ENCODE data around the gene DBH. TPM values are rescaled to one million over a fixed set of nuclear protein-coding genes. Genes with fewer than 3 reads are reported as not detected.

DBH gene
- not detected in 2 replicates for total RNA-seq (2014; rRNA removed; shearing (Covaris generic); ENCODE audit: low replicate concordance)

DNA sequence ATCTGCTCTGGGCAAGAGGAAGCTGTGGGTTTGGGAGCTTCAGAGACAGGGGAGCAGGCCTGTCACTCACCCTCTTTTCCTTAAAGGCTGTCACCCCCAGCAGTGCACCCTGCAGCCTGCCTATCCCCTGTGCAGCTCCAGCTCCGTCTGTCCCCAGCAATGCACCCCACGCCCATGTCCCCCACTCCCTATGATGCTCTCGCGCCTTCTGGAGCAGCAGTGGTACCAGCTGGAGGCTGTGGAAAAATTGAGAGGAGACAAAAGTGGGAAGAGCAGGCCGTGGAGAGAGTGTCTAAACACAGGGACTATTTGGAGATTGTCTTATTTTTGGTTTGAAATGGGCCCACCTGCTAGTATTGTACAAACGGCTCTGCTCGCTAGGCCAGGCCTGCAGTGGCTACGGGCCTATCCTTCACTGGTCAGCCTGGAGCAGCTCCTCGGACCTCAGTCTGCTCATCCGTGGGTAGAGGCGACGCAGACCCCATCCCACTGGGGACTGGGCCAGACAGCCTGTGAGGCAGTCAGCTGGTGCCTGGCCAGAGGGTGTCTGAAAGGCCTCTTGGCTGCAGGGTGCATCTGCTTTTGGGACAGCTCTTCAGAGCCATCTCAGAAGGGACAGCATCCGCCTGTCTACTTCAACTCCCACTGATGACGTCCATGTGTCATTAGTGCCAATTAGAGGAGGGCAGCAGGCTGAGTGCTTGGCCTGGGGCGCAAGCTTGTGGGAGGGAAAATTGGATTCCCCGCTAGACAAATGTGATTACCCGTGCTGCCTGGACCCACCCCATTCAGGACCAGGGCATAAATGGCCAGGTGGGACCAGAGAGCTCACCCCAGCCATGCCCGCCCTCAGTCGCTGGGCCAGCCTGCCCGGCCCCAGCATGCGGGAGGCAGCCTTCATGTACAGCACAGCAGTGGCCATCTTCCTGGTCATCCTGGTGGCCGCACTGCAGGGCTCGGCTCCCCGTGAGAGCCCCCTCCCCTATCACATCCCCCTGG lies at the start of gene DBH:
Gene DBH (plus strand): TSS at position 831 of the 999 bp plus-strand sequence. CDS start 9 bp downstream, at position 840.
- no peak within 1 kb of the TSS for H3K4me3 ChIP-seq
- no peaks in the 10 kb centered on the region for H3K27me3 ChIP-seq
- no peak for DNase-seq

GRCh38 chr9:133587051-133587450 lies 49.1 kb upstream of the DBH start:
- Histone ChIP-seq H3K36me3 (no peaks in the 10 kb centered on the region), H3K9me3 (no peaks in the 10 kb centered on the region), H3K4me3 (no peak overlapping the region), H3K27me3 (peaks cover 6% of the 10 kb centered on the region)
- DNase-seq: no peak

More for the DNA sequence above, at the start of gene DBH:
- Histone ChIP-seq H3K36me3 (no peaks in the 10 kb centered on the region), H3K9me3 (no peaks in the 10 kb centered on the region)

DNA sequence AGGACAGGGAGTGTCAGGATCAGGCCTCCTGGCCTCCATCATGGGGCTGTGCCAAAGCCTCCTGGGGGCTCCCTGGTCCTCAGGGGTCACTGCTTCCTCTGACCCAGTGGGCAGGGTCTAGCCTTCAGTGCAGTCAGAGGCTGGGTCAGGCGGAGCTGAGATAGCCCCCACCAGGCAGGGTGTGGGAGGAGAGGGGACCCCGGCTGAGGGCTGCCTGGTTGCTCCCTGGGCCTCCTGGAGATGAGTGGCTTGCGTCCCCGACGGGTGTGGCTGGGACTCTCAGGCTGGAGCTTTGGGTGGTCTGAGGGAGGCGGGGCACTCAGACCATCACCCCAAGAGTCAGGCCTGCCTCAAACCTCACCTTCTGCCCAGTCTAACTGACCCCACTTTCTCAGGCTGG lies 48.7 kb upstream of the DBH start:
- Histone ChIP-seq H3K9me3 (no peaks in the 10 kb centered on the region), H3K36me3 (no peaks in the 10 kb centered on the region), H3K27me3 (peaks cover 6% of the 10 kb centered on the region), H3K4me3 (no peak overlapping the region)
- no peak for DNase-seq

DNA sequence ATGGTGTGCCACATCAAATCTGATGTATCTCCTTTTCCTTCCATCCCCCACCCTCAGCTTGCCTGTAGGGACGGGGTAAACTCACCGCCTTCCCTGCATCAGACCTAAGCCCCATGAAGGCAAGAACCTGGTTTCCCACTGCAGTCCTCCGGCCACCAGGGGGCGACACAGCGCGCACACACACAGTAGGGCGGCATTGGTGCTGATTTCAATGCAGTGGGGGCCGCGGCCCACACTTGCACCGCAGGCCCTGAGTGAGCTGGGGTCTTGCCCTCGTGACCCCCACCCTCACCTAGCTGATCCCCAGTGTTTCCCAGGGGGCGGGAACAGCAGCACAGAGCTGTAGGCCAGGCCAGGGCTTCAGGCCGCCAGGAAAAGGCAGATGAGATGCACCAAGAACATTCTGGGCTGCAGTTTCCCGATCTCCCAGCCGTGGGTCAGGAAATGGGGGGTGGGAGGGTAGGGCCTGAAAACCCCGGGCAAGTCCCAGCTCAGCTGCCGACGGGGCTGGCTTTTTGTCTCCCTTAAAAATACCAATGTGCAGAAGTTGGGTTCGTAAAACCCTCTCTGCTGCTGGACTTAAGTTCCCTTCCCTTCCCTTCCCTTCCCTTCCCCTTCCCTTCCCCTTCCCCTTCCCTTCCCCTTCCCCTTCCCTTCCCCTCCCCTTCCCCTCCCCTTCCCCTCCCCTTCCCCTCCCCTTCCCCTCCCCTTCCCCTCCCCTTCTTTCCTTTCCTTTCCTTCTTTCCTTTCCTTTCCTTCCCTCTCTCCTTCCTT lies 46.5 kb upstream of the DBH start:
- no peak for DNase-seq
- H3K9me3 ChIP-seq: no peaks in the 10 kb centered on the region
- H3K36me3 ChIP-seq: no peaks in the 10 kb centered on the region
- peaks cover 6% of the 10 kb centered on the region for H3K27me3 ChIP-seq
- H3K4me3 ChIP-seq: no peak overlapping the region

DNA sequence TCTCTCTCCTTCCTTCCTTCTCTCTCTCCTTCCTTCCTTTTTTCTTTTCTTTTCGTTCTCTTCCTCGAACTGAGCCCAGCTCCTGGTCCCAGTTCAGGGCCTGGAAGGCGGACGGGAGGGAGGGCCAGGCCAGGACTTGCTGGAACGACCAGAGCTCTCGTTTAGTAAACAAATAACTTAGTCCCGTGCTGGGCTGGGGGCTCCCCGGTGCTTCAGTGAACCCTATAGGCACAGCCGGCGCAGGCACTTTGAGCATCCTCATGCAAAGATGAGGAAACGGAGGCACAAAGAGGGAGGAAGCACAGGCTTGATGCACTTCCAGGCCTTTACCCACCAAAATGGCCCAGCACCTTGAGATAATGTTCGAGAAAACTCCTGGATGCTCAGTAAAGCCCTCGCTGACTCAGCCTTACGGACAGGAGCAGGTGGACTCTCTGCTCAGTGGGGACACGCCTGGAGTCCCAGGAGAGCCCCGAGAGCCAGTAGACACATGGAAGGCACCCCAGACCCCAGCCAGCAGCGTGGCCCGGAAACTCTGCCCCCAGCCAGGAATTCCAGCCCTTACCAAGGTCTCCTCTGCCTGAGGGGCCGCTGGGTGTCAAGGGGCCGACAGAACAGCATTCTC lies 45.8 kb upstream of the DBH start:
- DNase-seq: no peak
- no peaks in the 10 kb centered on the region for H3K9me3 ChIP-seq
- H3K4me3 ChIP-seq: no peak overlapping the region
- H3K36me3 ChIP-seq: no peaks in the 10 kb centered on the region
- H3K27me3 ChIP-seq: peaks cover 6% of the 10 kb centered on the region

- DNase-seq: no peak
- no peaks in the 10 kb centered on the region; the same call in 1 of the 2 replicates for H3K27me3 ChIP-seq
- H3K36me3 ChIP-seq: no peaks in the 10 kb centered on the region
- H3K4me3 ChIP-seq: no peak overlapping the region
- no peaks in the 10 kb centered on the region for H3K9me3 ChIP-seq
Observed at GRCh38 chr9:133591116-133591910, 44.9 kb upstream of the DBH start.

GRCh38 chr9:133591985-133592384 lies 44.2 kb upstream of the DBH start:
- no peak for DNase-seq
- Histone ChIP-seq H3K4me3 (no peak overlapping the region), H3K9me3 (peaks cover 4% of the 10 kb centered on the region; the same call in 1 of the 2 replicates), H3K27me3 (no peaks in the 10 kb centered on the region), H3K36me3 (no peaks in the 10 kb centered on the region)

GRCh38 chr9:133592731-133593409 lies 43.3 kb upstream of the DBH start:
- Histone ChIP-seq H3K27me3 (no peaks in the 10 kb centered on the region), H3K36me3 (no peaks in the 10 kb centered on the region), H3K4me3 (no peak overlapping the region), H3K9me3 (peaks cover 11% of the 10 kb centered on the region; the same call in 1 of the 2 replicates)
- no peak for DNase-seq

- no peak for DNase-seq
Observed at GRCh38 chr9:133593587-133594253, 42.4 kb upstream of the DBH start.

DNA sequence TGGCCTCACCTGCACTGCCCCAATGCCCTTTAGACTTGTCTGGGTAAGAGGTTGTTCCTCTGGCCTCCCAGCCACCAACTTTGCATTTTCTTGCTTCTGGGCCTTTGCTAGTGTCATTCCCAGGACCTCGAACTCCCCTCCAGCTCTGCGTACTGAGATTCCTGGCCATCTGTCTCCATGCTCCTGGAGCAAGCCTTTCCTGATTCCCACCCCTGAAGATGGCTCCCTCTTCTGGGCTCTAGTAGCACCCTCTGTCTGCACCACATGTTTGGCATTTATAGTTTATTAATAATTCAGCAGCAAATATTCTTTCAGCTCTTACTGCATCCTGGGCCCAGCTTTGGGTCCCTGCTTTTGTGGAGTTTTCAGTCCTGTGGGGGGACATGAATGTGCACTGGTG lies 41.9 kb upstream of the DBH start:
- no peak overlapping the region for H3K4me3 ChIP-seq
- peaks cover 11% of the 10 kb centered on the region; the same call in 1 of the 2 replicates for H3K9me3 ChIP-seq
- no peaks in the 10 kb centered on the region for H3K27me3 ChIP-seq
- no peak for DNase-seq
- no peaks in the 10 kb centered on the region for H3K36me3 ChIP-seq

More at GRCh38 chr9:133593587-133594253, 42.4 kb upstream of the DBH start:
- no peaks in the 10 kb centered on the region for H3K36me3 ChIP-seq
- H3K27me3 ChIP-seq: no peaks in the 10 kb centered on the region
- H3K4me3 ChIP-seq: no peak overlapping the region
- H3K9me3 ChIP-seq: peaks cover 11% of the 10 kb centered on the region; the same call in 1 of the 2 replicates

- Histone ChIP-seq H3K36me3 (no peaks in the 10 kb centered on the region), H3K27me3 (no peaks in the 10 kb centered on the region), H3K4me3 (no peak overlapping the region), H3K9me3 (peaks cover 11% of the 10 kb centered on the region; the same call in 1 of the 2 replicates)
- no peak for DNase-seq
Observed at GRCh38 chr9:133595910-133596309, 40.3 kb upstream of the DBH start.

GRCh38 chr9:133597316-133597957 lies 38.7 kb upstream of the DBH start:
- DNase-seq: no peak
- H3K36me3 ChIP-seq: no peaks in the 10 kb centered on the region
- H3K4me3 ChIP-seq: no peak overlapping the region
- peaks cover 11% of the 10 kb centered on the region; the same call in 1 of the 2 replicates for H3K9me3 ChIP-seq
- no peaks in the 10 kb centered on the region for H3K27me3 ChIP-seq

DNA sequence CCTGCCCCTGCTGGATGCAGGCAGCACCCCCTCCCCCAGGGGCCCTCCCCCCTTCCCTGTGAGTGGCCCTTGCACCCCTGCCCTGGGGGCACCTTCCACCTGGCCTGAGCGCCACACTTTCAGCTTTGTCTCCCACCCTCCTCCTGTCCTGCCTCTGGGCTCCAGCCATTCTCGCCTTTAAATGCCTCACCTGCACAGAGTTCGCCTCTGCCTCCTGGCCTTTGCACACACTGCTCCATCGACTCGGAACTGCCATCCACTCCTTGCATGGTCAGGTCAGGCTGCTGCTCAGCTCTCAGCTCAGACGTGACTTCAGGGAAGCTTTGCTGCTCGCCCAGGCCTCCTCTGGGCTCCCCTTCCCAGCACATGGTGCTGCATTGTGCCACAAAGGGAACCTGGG lies 37.2 kb upstream of the DBH start:
- H3K36me3 ChIP-seq: no peaks in the 10 kb centered on the region
- H3K27me3 ChIP-seq: no peaks in the 10 kb centered on the region
- DNase-seq: no peak
- H3K9me3 ChIP-seq: peaks cover 11% of the 10 kb centered on the region; the same call in 1 of the 2 replicates
- H3K4me3 ChIP-seq: no peak overlapping the region

DNA sequence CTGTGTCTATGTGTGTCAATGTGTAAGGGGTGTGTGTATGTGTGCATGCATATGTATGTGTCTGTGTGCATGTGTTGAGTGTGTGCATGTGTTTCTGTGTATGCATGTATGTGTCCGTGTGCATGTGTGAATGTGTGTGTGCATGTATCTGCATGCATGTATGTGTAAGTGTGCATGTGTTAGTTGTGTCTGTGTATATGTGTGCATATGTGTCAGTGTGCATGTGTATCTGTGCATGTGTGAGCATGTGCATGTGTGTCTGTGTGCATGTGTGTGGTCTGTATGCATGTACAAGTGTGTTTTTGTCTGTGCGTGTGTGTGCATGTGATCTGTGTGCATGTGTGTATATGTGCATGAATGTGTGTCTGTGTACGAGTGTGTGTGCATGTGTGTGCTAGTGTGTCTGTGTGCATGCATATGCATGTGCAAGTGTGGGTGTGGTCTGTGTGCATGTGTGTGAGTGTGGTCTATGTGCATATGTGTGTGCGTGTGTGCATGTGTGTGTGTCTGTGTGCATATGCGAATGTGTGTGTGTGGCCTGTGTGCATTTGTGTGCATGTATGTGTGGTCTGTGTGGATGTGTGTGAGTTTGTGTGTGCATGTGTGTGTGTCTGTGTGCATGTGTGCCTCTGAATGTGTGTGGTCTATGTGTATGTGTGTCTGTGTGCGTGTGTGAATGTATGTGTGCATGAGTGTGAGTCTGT lies 36.5 kb upstream of the DBH start:
- DNase-seq: no peak
- no peaks in the 10 kb centered on the region for H3K36me3 ChIP-seq
- peaks cover 11% of the 10 kb centered on the region; the same call in 1 of the 2 replicates for H3K9me3 ChIP-seq
- no peak overlapping the region for H3K4me3 ChIP-seq
- no peaks in the 10 kb centered on the region for H3K27me3 ChIP-seq
